Measurements from ENCODE around the gene DNASE1L1.

- no peak for TF ChIP-seq POLR2A (IDR thresholded peaks at IDR 0.05)
- TF ChIP-seq, protein P1, sequence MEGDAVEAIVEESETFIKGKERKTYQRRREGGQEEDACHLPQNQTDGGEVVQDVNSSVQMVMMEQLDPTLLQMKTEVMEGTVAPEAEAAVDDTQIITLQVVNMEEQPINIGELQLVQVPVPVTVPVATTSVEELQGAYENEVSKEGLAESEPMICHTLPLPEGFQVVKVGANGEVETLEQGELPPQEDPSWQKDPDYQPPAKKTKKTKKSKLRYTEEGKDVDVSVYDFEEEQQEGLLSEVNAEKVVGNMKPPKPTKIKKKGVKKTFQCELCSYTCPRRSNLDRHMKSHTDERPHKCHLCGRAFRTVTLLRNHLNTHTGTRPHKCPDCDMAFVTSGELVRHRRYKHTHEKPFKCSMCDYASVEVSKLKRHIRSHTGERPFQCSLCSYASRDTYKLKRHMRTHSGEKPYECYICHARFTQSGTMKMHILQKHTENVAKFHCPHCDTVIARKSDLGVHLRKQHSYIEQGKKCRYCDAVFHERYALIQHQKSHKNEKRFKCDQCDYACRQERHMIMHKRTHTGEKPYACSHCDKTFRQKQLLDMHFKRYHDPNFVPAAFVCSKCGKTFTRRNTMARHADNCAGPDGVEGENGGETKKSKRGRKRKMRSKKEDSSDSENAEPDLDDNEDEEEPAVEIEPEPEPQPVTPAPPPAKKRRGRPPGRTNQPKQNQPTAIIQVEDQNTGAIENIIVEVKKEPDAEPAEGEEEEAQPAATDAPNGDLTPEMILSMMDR (IDR thresholded peaks at IDR 0.05 in 8 of 11, conservative IDR thresholded peaks at IDR 0.05 in 3 of 11): no peak
- TF ChIP-seq POLR2AphosphoS5 (IDR thresholded peaks at IDR 0.05): peak in 1 of 3 donors; percentile 53
These were observed 55.7 kb downstream of the DNASE1L1 start for GRCh38 chrX:154353172-154353843.

Measured in spleen (tissue), 7 donors.